DND-41 (cell line): ENCODE data around the gene MED12L.

Experiments
- CTCF ChIP-seq: IDR thresholded peaks from 2 replicates; pipeline ENCODE4 v1.5.1; 2012; ENCODE audit warnings: borderline replicate concordance, low read length, moderate library complexity, mild to moderate bottlenecking; ENCODE audit not compliant: poor library complexity, severe bottlenecking; ENCODE audit errors: extremely low read depth
- EZH2 ChIP-seq: IDR thresholded peaks from 3 replicates; pipeline ENCODE4 v1.6.1; 2012; ENCODE audit warnings: borderline replicate concordance, low read depth, mild to moderate bottlenecking, moderate library complexity, low read length, inconsistent platforms; ENCODE audit not compliant: severe bottlenecking

DNA sequence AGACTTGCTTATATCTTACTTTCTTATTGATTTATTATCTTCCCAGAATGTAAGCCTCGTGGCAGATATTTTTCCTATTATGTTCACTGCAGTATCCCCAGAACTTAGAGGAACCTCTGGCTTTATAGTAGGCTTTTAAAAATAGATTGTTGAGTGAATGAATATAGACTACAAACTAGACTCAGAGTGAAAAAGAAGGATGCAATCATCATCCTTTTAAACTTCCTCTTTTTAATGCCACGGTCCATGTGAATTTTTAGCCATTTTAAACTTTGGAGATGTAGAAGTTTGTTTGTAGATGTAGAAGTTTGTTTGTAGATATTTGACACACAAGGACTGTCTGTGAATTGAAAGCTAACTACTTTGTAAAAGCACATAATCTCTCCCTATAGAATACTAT lies 306.3 kb downstream of the MED12L start:
- TF ChIP-seq CTCF = no peak
- no peak for TF ChIP-seq EZH2
